CD4-positive, alpha-beta T cell (primary cell): ENCODE measurements around the gene GPD2. TPM values are rescaled to one million over a fixed set of nuclear protein-coding genes. Genes with fewer than 3 reads are reported as not detected.

Source experiments
- ATAC-seq: fragments of 200-7000 bp; cut with Tn5 transposase; one replicate; pipeline ENCODE4 v1.10.0; 2022; ENCODE audit warnings: mild to moderate bottlenecking; ENCODE audit not compliant: poor library complexity
- CTCF ChIA-PET: fragments of 350-600 bp; sonication (Branson Sonifier 250); formaldehyde crosslinking; loops from one replicate; lab custom pipeline; 2021; ENCODE audit warnings: antibody characterized with exemption, inconsistent platforms; lab: Charles Lee
- POLR2A ChIA-PET: fragments of 350-600 bp; sonication (Branson Sonifier 250); formaldehyde crosslinking; loops from one replicate; lab custom pipeline; 2021; ENCODE audit warnings: antibody characterized with exemption, inconsistent platforms; lab: Charles Lee
- DNase-seq, 14 experiments: peaks; one replicate each; pipeline ENCODE4 v3.0.0-alpha.2; 2013 to 2020; ENCODE audit warnings: mixed read lengths in 2 of 14
- H3K27ac ChIP-seq, 2 donors: one replicate each; pipeline versions ENCODE4 v1.5.1 to v1.7.0; 2013; ENCODE audit warnings: low read length in 2 of 2, low read depth in 1 of 2, mild to moderate bottlenecking in 1 of 2
- H3K27me3 ChIP-seq, 2 experiments: 1 replicate in 1 of 2; 2 replicates in 1 of 2; pipeline versions ENCODE4 v1.6.1 to v1.7.0; 2013; ENCODE audit warnings: low read length in 2 of 2, control low read depth in 1 of 2, mild to moderate bottlenecking in 1 of 2, moderate library complexity in 1 of 2; ENCODE audit not compliant: insufficient read depth in 2 of 2, control insufficient read depth in 1 of 2
- H3K36me3 ChIP-seq: one replicate; pipeline ENCODE4 v1.6.1; 2013; ENCODE audit warnings: low read length, control low read depth; ENCODE audit not compliant: insufficient read depth
- H3K4me1 ChIP-seq: one replicate; pipeline ENCODE4 v1.6.1; 2013; ENCODE audit warnings: low read length, control low read depth; ENCODE audit not compliant: insufficient read depth
- H3K4me3 ChIP-seq: one replicate; pipeline ENCODE4 v1.5.1; 2013; ENCODE audit warnings: mild to moderate bottlenecking, low read length, moderate library complexity
- H3K9me3 ChIP-seq, 2 experiments: 1 replicate in 1 of 2; 2 replicates in 1 of 2; pipeline versions ENCODE4 v1.6.1 to v1.7.0; 2013; ENCODE audit warnings: low read length in 2 of 2, mild to moderate bottlenecking in 2 of 2, control low read depth in 1 of 2, moderate library complexity in 1 of 2; ENCODE audit not compliant: control insufficient read depth in 1 of 2, insufficient read depth in 1 of 2
- H3K27ac Mint-ChIP-seq: one replicate; pipeline ENCODE4 v1.8.0; 2020; ENCODE audit warnings: mixed read lengths
- H3K27me3 Mint-ChIP-seq: one replicate; pipeline ENCODE4 v1.8.0; 2021; ENCODE audit warnings: mixed read lengths
- H3K36me3 Mint-ChIP-seq: one replicate; pipeline ENCODE4 v1.8.0; 2021; ENCODE audit warnings: low read depth, mixed read lengths
- H3K4me1 Mint-ChIP-seq: one replicate; pipeline ENCODE4 v1.8.0; 2021; ENCODE audit warnings: low read depth, mixed read lengths
- H3K4me3 Mint-ChIP-seq: one replicate; pipeline ENCODE4 v1.8.0; 2020; ENCODE audit warnings: mild to moderate bottlenecking, mixed read lengths
- H3K9me3 Mint-ChIP-seq: one replicate; pipeline ENCODE4 v1.8.0; 2020; ENCODE audit warnings: mixed read lengths
- intact Hi-C, 2 experiments: fragments of 100-400 bp; cut with DNase I in 1 of 2; cut with micrococcal nuclease in 1 of 2; formaldehyde crosslinking; loops; one replicate each; pipeline versions ENCODE4 v1.15.1 to v1.9.0; 2023 to 2025; cut with DNase I, micrococcal nuclease
- total RNA-seq, 174 experiments: library from RNA in 2 of 174; stranded (reverse) in 2 of 174; gene quantifications; one replicate each; pipeline ENCODE4 v1.2.3 and lab custom pipeline; 2021 to 2026
- TF ChIP-seq, protein P1 (sequence below): fragments of 200-600 bp; IDR thresholded peaks from one replicate; pipeline ENCODE4 v1.8.0; 2022; ENCODE audit warnings: antibody characterized with exemption, mild to moderate bottlenecking

The GPD2 gene
- total RNA-seq, 2 experiments from 2014 or later = 6.2 to 6.7 TPM

- DNase-seq (no peak), ATAC-seq (no peak)
- Mint-ChIP-seq H3K36me3 (peaks cover 49% of the 10 kb centered on the region), H3K27me3 (no peaks in the 10 kb centered on the region), H3K4me3 (no peak overlapping the region), H3K9me3 (no peaks in the 10 kb centered on the region), H3K27ac (no peak overlapping the region), H3K4me1 (no peaks in the 10 kb centered on the region)
- Histone ChIP-seq H3K27ac (no peak overlapping the region), H3K4me3 (no peak overlapping the region), H3K4me1 (no peaks in the 10 kb centered on the region), H3K9me3 (no peaks in the 10 kb centered on the region), H3K36me3 (peaks cover 24% of the 10 kb centered on the region), H3K27me3 (no peaks in the 10 kb centered on the region)
- POLR2A ChIA-PET = interaction anchor here (0.6 to 1.4 kb wide), 2 partner anchors 177 to 231 kb away, joined by 3 to 4 read pairs; no protein-coding TSS in a partner anchor
- TF ChIP-seq, protein P1, sequence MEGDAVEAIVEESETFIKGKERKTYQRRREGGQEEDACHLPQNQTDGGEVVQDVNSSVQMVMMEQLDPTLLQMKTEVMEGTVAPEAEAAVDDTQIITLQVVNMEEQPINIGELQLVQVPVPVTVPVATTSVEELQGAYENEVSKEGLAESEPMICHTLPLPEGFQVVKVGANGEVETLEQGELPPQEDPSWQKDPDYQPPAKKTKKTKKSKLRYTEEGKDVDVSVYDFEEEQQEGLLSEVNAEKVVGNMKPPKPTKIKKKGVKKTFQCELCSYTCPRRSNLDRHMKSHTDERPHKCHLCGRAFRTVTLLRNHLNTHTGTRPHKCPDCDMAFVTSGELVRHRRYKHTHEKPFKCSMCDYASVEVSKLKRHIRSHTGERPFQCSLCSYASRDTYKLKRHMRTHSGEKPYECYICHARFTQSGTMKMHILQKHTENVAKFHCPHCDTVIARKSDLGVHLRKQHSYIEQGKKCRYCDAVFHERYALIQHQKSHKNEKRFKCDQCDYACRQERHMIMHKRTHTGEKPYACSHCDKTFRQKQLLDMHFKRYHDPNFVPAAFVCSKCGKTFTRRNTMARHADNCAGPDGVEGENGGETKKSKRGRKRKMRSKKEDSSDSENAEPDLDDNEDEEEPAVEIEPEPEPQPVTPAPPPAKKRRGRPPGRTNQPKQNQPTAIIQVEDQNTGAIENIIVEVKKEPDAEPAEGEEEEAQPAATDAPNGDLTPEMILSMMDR = no peak
- CTCF ChIA-PET = interaction anchor here (1.0 kb wide), 1 partner anchor 10 kb away, joined by 3 read pairs; no protein-coding TSS in a partner anchor
- intact Hi-C loops = no loop called here
Observed at GRCh38 chr2:156573710-156574109, 137.5 kb downstream of the GPD2 start.

DNA sequence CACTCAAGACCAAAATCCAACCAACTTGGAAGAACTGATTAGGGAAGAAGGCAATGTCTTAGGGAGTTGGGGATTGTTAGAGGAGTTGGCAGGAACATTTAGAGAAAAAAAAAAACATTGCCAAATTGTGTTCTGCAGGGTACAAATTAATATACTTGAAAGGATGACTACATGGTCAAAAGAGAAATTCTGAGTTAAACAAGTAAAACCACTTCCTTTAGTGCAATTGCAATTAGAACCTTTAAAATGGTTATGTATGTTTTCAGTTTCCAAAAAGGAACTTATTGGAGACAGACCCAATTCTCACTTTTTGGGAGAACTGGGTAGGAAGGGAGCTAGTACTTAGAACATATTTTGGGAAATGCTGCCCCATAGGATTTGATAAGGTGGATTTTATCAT is 137.9 kb downstream of the GPD2 start:
- TF ChIP-seq, protein P1 = no peak
- H3K4me1 ChIP-seq = no peaks in the 10 kb centered on the region
- intact Hi-C loops = no loop called here
- no peak overlapping the region for H3K4me3 ChIP-seq
- Mint-ChIP-seq H3K36me3 (peaks cover 47% of the 10 kb centered on the region), H3K27ac (no peak overlapping the region), H3K4me1 (no peaks in the 10 kb centered on the region), H3K27me3 (no peaks in the 10 kb centered on the region), H3K9me3 (no peaks in the 10 kb centered on the region), H3K4me3 (no peak overlapping the region)
- no peaks in the 10 kb centered on the region for H3K9me3 ChIP-seq
- CTCF ChIA-PET = interaction anchor here (1.0 kb wide), 1 partner anchor 10 kb away, joined by 3 read pairs; no protein-coding TSS in a partner anchor
- DNase-seq (no peak), ATAC-seq (no peak)
- H3K27me3 ChIP-seq = no peaks in the 10 kb centered on the region
- H3K27ac ChIP-seq = no peak overlapping the region
- POLR2A ChIA-PET = interaction anchor here (0.6 to 1.4 kb wide), 2 partner anchors 178 to 231 kb away, joined by 3 to 4 read pairs; no protein-coding TSS in a partner anchor
- peaks cover 23% of the 10 kb centered on the region for H3K36me3 ChIP-seq

- Histone ChIP-seq H3K4me3 (no peak overlapping the region), H3K36me3 (peaks cover 6% of the 10 kb centered on the region), H3K27ac (no peak overlapping the region), H3K9me3 (no peaks in the 10 kb centered on the region), H3K4me1 (no peaks in the 10 kb centered on the region), H3K27me3 (no peaks in the 10 kb centered on the region)
- ChIA-PET POLR2A (no interaction called here), CTCF (no interaction called here)
- Mint-ChIP-seq H3K27me3 (no peaks in the 10 kb centered on the region), H3K36me3 (peaks cover 38% of the 10 kb centered on the region), H3K9me3 (no peaks in the 10 kb centered on the region), H3K4me3 (no peak overlapping the region), H3K27ac (no peak overlapping the region), H3K4me1 (peaks cover 15% of the 10 kb centered on the region)
- ATAC-seq = no peak
- TF ChIP-seq, protein P1 = no peak
- no peak for DNase-seq
- intact Hi-C loops = no loop called here
Observed at GRCh38 chr2:156576005-156576404, 139.8 kb downstream of the GPD2 start.
